Naive thymus-derived CD8-positive, alpha-beta T cell (primary cell): ENCODE data around the gene GGA1. TPM values are rescaled to one million over a fixed set of nuclear protein-coding genes. Genes with fewer than 3 reads are reported as not detected.

ENCODE experiments used
- ATAC-seq, 2 donors: fragments of 150-1000 bp; cut with Tn5 transposase in 1 of 2; sonication (Bioruptor Pico), chemical (Tn5 transposase) in 1 of 2; 1 replicate in 1 of 2; 2 replicates in 1 of 2; pipeline ENCODE4 v1.10.0; 2021; ENCODE audit warnings: mild to moderate bottlenecking in 2 of 2, moderate library complexity in 2 of 2
- POLR2A ChIA-PET: fragments of 350-600 bp; sonication (Branson Sonifier 250); formaldehyde crosslinking; loops from one replicate; lab custom pipeline; 2021; ENCODE audit warnings: antibody characterized with exemption; lab: Charles Lee
- DNase-seq, 10 donors: peaks; one replicate each; pipeline versions ENCODE4 v3.0.0 to v3.0.0-alpha.2; 2020 to 2022
- H3K27ac Mint-ChIP-seq, 10 donors: one replicate each; pipeline ENCODE4 v1.8.0; 2020 to 2022; ENCODE audit warnings: mild to moderate bottlenecking in 10 of 10, mixed read lengths in 10 of 10, moderate library complexity in 4 of 10, inconsistent platforms in 1 of 10
- H3K27me3 Mint-ChIP-seq, 5 donors: one replicate each; pipeline ENCODE4 v1.8.0; 2021 to 2022; ENCODE audit warnings: mixed read lengths in 5 of 5
- H3K36me3 Mint-ChIP-seq, 3 donors: one replicate each; pipeline ENCODE4 v1.8.0; 2020 to 2022; ENCODE audit warnings: mixed read lengths in 3 of 3, mild to moderate bottlenecking in 2 of 3, inconsistent platforms in 1 of 3
- H3K4me1 Mint-ChIP-seq, 4 donors: one replicate each; pipeline ENCODE4 v1.8.0; 2021 to 2022; ENCODE audit warnings: mixed read lengths in 4 of 4
- H3K4me3 Mint-ChIP-seq, 10 donors: one replicate each; pipeline ENCODE4 v1.8.0; 2020 to 2022; ENCODE audit warnings: mild to moderate bottlenecking in 10 of 10, mixed read lengths in 10 of 10, moderate library complexity in 6 of 10, inconsistent platforms in 1 of 10
- H3K9me3 Mint-ChIP-seq, 9 donors: one replicate each; pipeline ENCODE4 v1.8.0; 2020 to 2022; ENCODE audit warnings: mixed read lengths in 9 of 9, mild to moderate bottlenecking in 3 of 9, inconsistent platforms in 1 of 9, moderate library complexity in 1 of 9
- polyA plus RNA-seq, 3 donors: library from polyadenylated mRNA; unstranded; fragments of 300-500 nt; fragmentation: Illumina TruSeq; gene quantifications; one replicate each; pipeline ENCODE4 v1.2.3, GENCODE V29; 2021
- total RNA-seq, 8 experiments: library from RNA in 2 of 8; stranded (reverse) in 2 of 8; gene quantifications; one replicate each; pipeline ENCODE4 v1.2.3 and lab custom pipeline; 2021 to 2026

GGA1 gene
- total RNA-seq: 100 to 1,000 TPM; 103 to 110 TPM
- 10 to 100 TPM; 20.3 to 24.5 (median 22.6) TPM for polyA plus RNA-seq
- total RNA-seq (lab: John Stamatoyannopoulos, UW): 98.0 to 130 (median 115) reads per million in 6 experiments

GRCh38 chr22:37608477-37609239 is at the start of gene GGA1:
Gene GGA1 (plus strand): TSS chr22:37608834. CDS start chr22:37608861, 27 bp downstream.
- ATAC-seq: peak; percentile 74 to 78
- peaks cover 30 to 68% (median 62%) of the 10 kb centered on the region in 4 donors for H3K4me1 Mint-ChIP-seq
- H3K9me3 Mint-ChIP-seq: no peaks in the 10 kb centered on the region
- H3K36me3 Mint-ChIP-seq: no peaks in the 10 kb centered on the region
- peak; percentile 92 to 99 (median 97) for DNase-seq
- H3K27ac Mint-ChIP-seq: peak within 1 kb of the TSS; percentile 95 to 99 (median 98)
- no peaks in the 10 kb centered on the region for H3K27me3 Mint-ChIP-seq
- H3K4me3 Mint-ChIP-seq: peak within 1 kb of the TSS; percentile 88 to 96 (median 93)
- POLR2A ChIA-PET: interaction anchor here (0.7 to 64.1 kb wide), 20 partner anchors 9 to 833 kb away, joined by 3 to 2283 read pairs (median 4); partner anchors contain the start of genes ANKRD54, C22orf23, IFT27 and LGALS1

- Mint-ChIP-seq H3K4me1 (peaks cover 9 to 25% (median 20%) of the 10 kb centered on the region in 4 donors), H3K4me3 (peak overlapping the region in 9 of 10 donors; percentile 36 to 66 (median 52)), H3K27me3 (peaks cover 16 to 48% (median 36%) of the 10 kb centered on the region in 5 donors), H3K9me3 (peaks cover 0 to 2% (median 0%) of the 10 kb centered on the region in 9 donors), H3K27ac (peak overlapping the region in 1 of 10 donors; percentile 46), H3K36me3 (no peaks in the 10 kb centered on the region)
- ATAC-seq (no peak), DNase-seq (no peak)
- POLR2A ChIA-PET: no interaction called here
These were observed 49.1 kb upstream of the GGA1 start for GRCh38 chr22:37559521-37559900.

- Mint-ChIP-seq H3K27me3 (peaks cover 16 to 48% (median 36%) of the 10 kb centered on the region in 5 donors), H3K4me3 (peak within 1 kb of the TSS; percentile 58 to 82 (median 71))
- POLR2A ChIA-PET: no interaction called here
These were observed 48.6 kb upstream of the GGA1 start, which contains the start of gene CDC42EP1 for GRCh38 chr22:37559901-37560607. Gene CDC42EP1 (plus strand): TSS chr22:37560480. CDS start chr22:37566350, 5,870 bp downstream.

GRCh38 chr22:37560608-37561211 is 47.9 kb upstream of the GGA1 start:
- peak in 1 of 2 donors; percentile 31 for ATAC-seq

More at GRCh38 chr22:37559901-37560607, 48.6 kb upstream of the GGA1 start, which contains the start of gene CDC42EP1:
- Mint-ChIP-seq H3K9me3 (peaks cover 0 to 2% (median 0%) of the 10 kb centered on the region in 9 donors), H3K4me1 (peaks cover 9 to 25% (median 20%) of the 10 kb centered on the region in 4 donors), H3K27ac (peak within 1 kb of the TSS in 2 of 10 donors; percentile 46 to 87), H3K36me3 (no peaks in the 10 kb centered on the region)
- ATAC-seq: peak; percentile 29 to 59
- DNase-seq: no peak

GRCh38 chr22:37561212-37562048 is 47.2 kb upstream of the GGA1 start:
- POLR2A ChIA-PET: interaction anchor here (0.8 to 1.1 kb wide), 2 partner anchors 9 to 31 kb away, joined by 4 to 7 read pairs; no protein-coding TSS in a partner anchor
- ATAC-seq: peak; percentile 55 to 69
- Mint-ChIP-seq H3K36me3 (no peaks in the 10 kb centered on the region), H3K27ac (peak overlapping the region in 4 of 10 donors; percentile 14 to 87 (median 33)), H3K4me1 (peaks cover 13 to 36% (median 29%) of the 10 kb centered on the region in 4 donors), H3K4me3 (peak overlapping the region; percentile 58 to 88 (median 77)), H3K9me3 (peaks cover 0 to 2% (median 0%) of the 10 kb centered on the region in 9 donors), H3K27me3 (peaks cover 14 to 47% (median 32%) of the 10 kb centered on the region in 5 donors)
- peak; percentile 63 to 85 (median 75) for DNase-seq

More at GRCh38 chr22:37560608-37561211, 47.9 kb upstream of the GGA1 start:
- no peaks in the 10 kb centered on the region for H3K36me3 Mint-ChIP-seq
- H3K27me3 Mint-ChIP-seq: peaks cover 16 to 48% (median 36%) of the 10 kb centered on the region in 5 donors
- H3K9me3 Mint-ChIP-seq: peaks cover 0 to 2% (median 0%) of the 10 kb centered on the region in 9 donors
- no peak for DNase-seq
- peak overlapping the region in 9 of 10 donors; percentile 11 to 82 (median 69) for H3K4me3 Mint-ChIP-seq
- H3K27ac Mint-ChIP-seq: no peak overlapping the region
- peaks cover 9 to 29% (median 23%) of the 10 kb centered on the region in 4 donors for H3K4me1 Mint-ChIP-seq
- POLR2A ChIA-PET: no interaction called here

GRCh38 chr22:37562049-37562875 is 46.4 kb upstream of the GGA1 start:
- H3K4me3 Mint-ChIP-seq: peak overlapping the region in 9 of 10 donors; percentile 48 to 82 (median 76)
- ATAC-seq (no peak), DNase-seq (no peak)
- H3K36me3 Mint-ChIP-seq: no peaks in the 10 kb centered on the region
- peaks cover 13 to 44% (median 34%) of the 10 kb centered on the region in 4 donors for H3K4me1 Mint-ChIP-seq
- POLR2A ChIA-PET: interaction anchor here (0.6 to 1.1 kb wide), 4 partner anchors 8 to 232 kb away, joined by 3 to 7 read pairs (median 5); partner anchors contain the start of gene LGALS2
- peaks cover 14 to 42% (median 28%) of the 10 kb centered on the region in 5 donors for H3K27me3 Mint-ChIP-seq
- H3K9me3 Mint-ChIP-seq: peaks cover 0 to 2% (median 0%) of the 10 kb centered on the region in 9 donors
- peak overlapping the region in 1 of 10 donors; percentile 87 for H3K27ac Mint-ChIP-seq

- Mint-ChIP-seq H3K4me1 (peaks cover 16 to 49% (median 39%) of the 10 kb centered on the region in 4 donors), H3K27ac (no peak overlapping the region), H3K27me3 (peaks cover 10 to 39% (median 22%) of the 10 kb centered on the region in 5 donors), H3K36me3 (no peaks in the 10 kb centered on the region), H3K4me3 (peak overlapping the region in 2 of 10 donors; percentile 23 to 37), H3K9me3 (peaks cover 0 to 2% (median 0%) of the 10 kb centered on the region in 9 donors)
- ATAC-seq (no peak), DNase-seq (no peak)
- POLR2A ChIA-PET: interaction anchor here (0.6 to 1.0 kb wide), 4 partner anchors 16 to 231 kb away, joined by 3 to 6 read pairs (median 4); partner anchors contain the start of gene LGALS2
These were observed 45.2 kb upstream of the GGA1 start for GRCh38 chr22:37563153-37564081.

- H3K9me3 Mint-ChIP-seq: peaks cover 0 to 2% (median 0%) of the 10 kb centered on the region in 9 donors
These were observed 44.4 kb upstream of the GGA1 start for GRCh38 chr22:37564111-37564711.

GRCh38 chr22:37565830-37566229 is 42.8 kb upstream of the GGA1 start:
- peaks cover 16 to 45% (median 38%) of the 10 kb centered on the region in 4 donors for H3K4me1 Mint-ChIP-seq
- H3K27ac Mint-ChIP-seq: peak overlapping the region in 2 of 10 donors; percentile 25 to 75
- ATAC-seq: no peak
- DNase-seq: no peak
- peaks cover 0 to 2% (median 0%) of the 10 kb centered on the region in 9 donors for H3K9me3 Mint-ChIP-seq
- peak overlapping the region in 8 of 10 donors; percentile 39 to 82 (median 65) for H3K4me3 Mint-ChIP-seq
- no peaks in the 10 kb centered on the region for H3K36me3 Mint-ChIP-seq
- POLR2A ChIA-PET: interaction anchor here (0.5 to 3.2 kb wide), 10 partner anchors 9 to 300 kb away, joined by 3 to 48 read pairs (median 4); partner anchors contain the start of gene GGA1
- H3K27me3 Mint-ChIP-seq: peaks cover 10 to 31% (median 22%) of the 10 kb centered on the region in 5 donors

More at GRCh38 chr22:37564111-37564711, 44.4 kb upstream of the GGA1 start:
- H3K4me3 Mint-ChIP-seq: no peak overlapping the region
- H3K4me1 Mint-ChIP-seq: peaks cover 16 to 49% (median 39%) of the 10 kb centered on the region in 4 donors
- DNase-seq: no peak
- H3K27ac Mint-ChIP-seq: no peak overlapping the region
- peaks cover 10 to 39% (median 22%) of the 10 kb centered on the region in 5 donors for H3K27me3 Mint-ChIP-seq
- POLR2A ChIA-PET: interaction anchor here (0.9 to 1.0 kb wide), 3 partner anchors 17 to 43 kb away, joined by 3 to 4 read pairs (median 3); no protein-coding TSS in a partner anchor
- ATAC-seq: no peak
- no peaks in the 10 kb centered on the region for H3K36me3 Mint-ChIP-seq
